ENCODE data around the gene SKP2. TPM values are rescaled to one million over a fixed set of nuclear protein-coding genes. Genes with fewer than 3 reads are reported as not detected.
"Not testable (repeated sequence)": the region's sequence is repeated elsewhere in the genome, so short reads cannot be mapped to it uniquely, and the experiment has no call there.

Gene SKP2
- total RNA-seq: 36.7 and 142 TPM in 2 replicates

- peak; percentile 98 for DNase-seq (ENCODE audit: low read depth)
- TF ChIP-seq CTCF (IDR thresholded peaks at IDR 0.05; ENCODE audit: insufficient read depth, low read depth, low read length): no peak
- peak within 1 kb of the TSS; percentile 92 for H3K4me3 ChIP-seq (ENCODE audit: low read depth, low read length)
These were observed at the start of gene SKP2, which contains the start of gene LMBRD2 for GRCh38 chr5:36151434-36152323. Gene SKP2 (plus strand): TSS chr5:36152111. CDS start chr5:36152263, 152 bp downstream. Gene LMBRD2 (minus strand): TSS chr5:36151887. CDS start chr5:36143349, 8,538 bp downstream.

GRCh38 chr5:36105819-36106218 lies 46.1 kb upstream of the SKP2 start:
- no peak overlapping the region for H3K4me3 ChIP-seq (ENCODE audit: low read depth, low read length)
- no peak for TF ChIP-seq CTCF (IDR thresholded peaks at IDR 0.05; ENCODE audit: insufficient read depth, low read depth, low read length)
- DNase-seq (ENCODE audit: low read depth): peak; percentile 25

GRCh38 chr5:36108758-36109460 lies 43.0 kb upstream of the SKP2 start:
- peak; percentile 36 for DNase-seq (ENCODE audit: low read depth)
- no peak overlapping the region for H3K4me3 ChIP-seq (ENCODE audit: low read depth, low read length)
- TF ChIP-seq CTCF (IDR thresholded peaks at IDR 0.05; ENCODE audit: insufficient read depth, low read depth, low read length): no peak

- DNase-seq (ENCODE audit: low read depth): no peak
- TF ChIP-seq CTCF (IDR thresholded peaks at IDR 0.05; ENCODE audit: insufficient read depth, low read depth, low read length): no peak
- H3K4me3 ChIP-seq (ENCODE audit: low read depth, low read length): no peak overlapping the region
These were observed 40.7 kb upstream of the SKP2 start for GRCh38 chr5:36111238-36111637.

- TF ChIP-seq CTCF (IDR thresholded peaks at IDR 0.05; ENCODE audit: insufficient read depth, low read depth, low read length): no peak
- H3K4me3 ChIP-seq (ENCODE audit: low read depth, low read length): no peak overlapping the region
- DNase-seq (ENCODE audit: low read depth): no peak
These were observed 26.0 kb upstream of the SKP2 start for GRCh38 chr5:36125868-36126267.

- no peak for TF ChIP-seq CTCF (IDR thresholded peaks at IDR 0.05; ENCODE audit: insufficient read depth, low read depth, low read length)
- no peak for DNase-seq (ENCODE audit: low read depth)
- no peak overlapping the region for H3K4me3 ChIP-seq (ENCODE audit: low read depth, low read length)
These were observed 23.1 kb upstream of the SKP2 start for GRCh38 chr5:36128795-36129194.

- DNase-seq (ENCODE audit: low read depth); H3K4me3 ChIP-seq (ENCODE audit: low read depth, low read length): not testable (repeated sequence)
These were observed 22.2 kb upstream of the SKP2 start for GRCh38 chr5:36129666-36130065.

- not testable (repeated sequence) for H3K4me3 ChIP-seq (ENCODE audit: low read depth, low read length); DNase-seq (ENCODE audit: low read depth)
These were observed 18.9 kb upstream of the SKP2 start for GRCh38 chr5:36133009-36133408.
